Mammary epithelial cell (primary cell): ENCODE results near the gene KRTAP9-7.

ENCODE experiments used
- CTCF ChIP-seq, 2 donors: IDR thresholded peaks in 1 of 2; conservative IDR thresholded peaks in 1 of 2; 2 replicates each; pipeline ENCODE4 v1.5.1; 2011 to 2012; ENCODE audit warnings: inconsistent platforms in 2 of 2, low read length in 2 of 2, mild to moderate bottlenecking in 2 of 2, control low read depth in 1 of 2, low read depth in 1 of 2; ENCODE audit not compliant: insufficient read depth in 1 of 2; ENCODE audit errors: extremely low read depth in 1 of 2
- EZH2 ChIP-seq: IDR thresholded peaks from 2 replicates; pipeline ENCODE4 v1.6.1; 2012; ENCODE audit warnings: low read length, inconsistent platforms, borderline replicate concordance

GRCh38 chr17:41322903-41323895 is 47.7 kb downstream of the KRTAP9-7 start:
- no peak for TF ChIP-seq CTCF (conservative IDR thresholded peaks at IDR 0.05 in 1 of 2, IDR thresholded peaks at IDR 0.05 in 1 of 2; ENCODE audit: extremely low read depth in 1 of 2, insufficient read depth in 1 of 2, low read depth in 1 of 2, low read length in 2 of 2)
- TF ChIP-seq EZH2 = no peak
